GM21390 (cell line): ENCODE results near the gene DTNB.
A peak's percentile ranks its signal among the peaks of the same experiment; 100 is the strongest.
"Not testable (repeated sequence)": the region's sequence is repeated elsewhere in the genome, so short reads cannot be mapped to it uniquely, and the experiment has no call there.

Experiments
- ATAC-seq: cut with Tn5 transposase; IDR thresholded peaks from one replicate; pipeline ENCODE4 v1.9.1; 2021; ENCODE audit not compliant: unreplicated experiment

Gene DTNB

GRCh38 chr2:25684577-25685473, 11.4 kb upstream of the DTNB start:
- no peak for ATAC-seq

- ATAC-seq: no peak
These were observed 8.7 kb upstream of the DTNB start for GRCh38 chr2:25682082-25682481.

- ATAC-seq: no peak
These were observed 4.5 kb upstream of the DTNB start for GRCh38 chr2:25677877-25678276.

GRCh38 chr2:25674077-25674362, 643 bp upstream of the DTNB start:
- ATAC-seq: no peak

GRCh38 chr2:25672494-25673299, 680 bp downstream of the DTNB start:
- peak; percentile 63 for ATAC-seq

- ATAC-seq: no peak
These were observed 1.8 kb downstream of the DTNB start for GRCh38 chr2:25671622-25672021.

GRCh38 chr2:25669520-25669919, 3.9 kb downstream of the DTNB start:
- ATAC-seq: no peak

- no peak for ATAC-seq
These were observed 7.2 kb downstream of the DTNB start for GRCh38 chr2:25666218-25666617.

- ATAC-seq: not testable (repeated sequence)
These were observed 7.9 kb downstream of the DTNB start for GRCh38 chr2:25665429-25665828.

GRCh38 chr2:25664965-25665307, 8.4 kb downstream of the DTNB start:
- no peak for ATAC-seq

GRCh38 chr2:25664183-25664964, 9.0 kb downstream of the DTNB start:
- ATAC-seq: no peak

GRCh38 chr2:25655316-25655715, 18.1 kb downstream of the DTNB start:
- no peak for ATAC-seq

- ATAC-seq: no peak
These were observed 18.6 kb downstream of the DTNB start for GRCh38 chr2:25654801-25655200.

- ATAC-seq: no peak
These were observed 21.5 kb downstream of the DTNB start for GRCh38 chr2:25651782-25652455.

GRCh38 chr2:25651066-25651465, 22.3 kb downstream of the DTNB start:
- no peak for ATAC-seq

- no peak for ATAC-seq
These were observed 23.1 kb downstream of the DTNB start for GRCh38 chr2:25650256-25650655.

GRCh38 chr2:25649786-25650185, 23.6 kb downstream of the DTNB start:
- no peak for ATAC-seq

- no peak for ATAC-seq
These were observed 31.1 kb downstream of the DTNB start for GRCh38 chr2:25642298-25642697.

GRCh38 chr2:25639696-25640095, 33.7 kb downstream of the DTNB start:
- no peak for ATAC-seq

- ATAC-seq: no peak
These were observed 34.2 kb downstream of the DTNB start for GRCh38 chr2:25639131-25639530.

GRCh38 chr2:25635797-25636196, 37.6 kb downstream of the DTNB start:
- no peak for ATAC-seq
